Measurements from ENCODE around the gene PRICKLE2. TPM values are rescaled to one million over a fixed set of nuclear protein-coding genes. Genes with fewer than 3 reads are reported as not detected.

Gene PRICKLE2
- total RNA-seq, 1 experiment from 2014 or later: 3.2 TPM

- Histone ChIP-seq H4K8ac (replicated peaks; ENCODE audit: insufficient read length, low read depth, low read length) (no peak overlapping the region), H3K56ac (ENCODE audit: insufficient read length, low read depth, low read length) (no peak overlapping the region), H3K79me1 (ENCODE audit: insufficient read depth, low read depth, low read length, poor library complexity, severe bottlenecking) (no peaks in the 10 kb centered on the region), H4K5ac (ENCODE audit: insufficient read length, low read depth, low read length) (no peak overlapping the region), H2BK15ac (ENCODE audit: low read depth, low read length) (no peak overlapping the region), H2AK5ac (ENCODE audit: insufficient read length, low read length) (no peak overlapping the region), H2BK120ac (ENCODE audit: low read depth, low read length, poor library complexity, severe bottlenecking) (no peak overlapping the region), H3K18ac (ENCODE audit: insufficient read length, low read depth, low read length) (no peak overlapping the region), H2BK20ac (ENCODE audit: low read depth, low read length, poor library complexity, severe bottlenecking) (no peak overlapping the region), H3K4ac (ENCODE audit: low read depth, low read length) (no peak overlapping the region), H3K9ac (ENCODE audit: extremely low read depth, insufficient read length, low read length) (no peak overlapping the region), H2BK12ac (ENCODE audit: insufficient read length, low read depth, low read length) (no peak overlapping the region), H3K4me2 (ENCODE audit: insufficient read depth, insufficient read length, low read length) (no peak overlapping the region), H3K79me2 (ENCODE audit: insufficient read depth, low read length) (no peaks in the 10 kb centered on the region), H4K91ac (ENCODE audit: insufficient read length, low read depth, low read length) (no peak overlapping the region), H2BK5ac (ENCODE audit: insufficient read length, low read length) (no peak overlapping the region), H3K27ac (ENCODE audit: insufficient read length, low read depth, low read length) (no peak overlapping the region), H3K23me2 (ENCODE audit: insufficient read length, low read depth, low read length, poor library complexity, severe bottlenecking) (no peaks in the 10 kb centered on the region), H3K4me1 (ENCODE audit: insufficient read depth, low read length) (no peaks in the 10 kb centered on the region), H4K20me1 (ENCODE audit: control insufficient read depth, insufficient read depth, insufficient read length) (no peaks in the 10 kb centered on the region), H3K14ac (ENCODE audit: insufficient read depth, low read length) (no peak overlapping the region), H3K27me3 (ENCODE audit: insufficient read depth, low read length) (no peaks in the 10 kb centered on the region), H3K23ac (ENCODE audit: insufficient read length, low read depth, low read length) (no peak overlapping the region), H3T11ph (ENCODE audit: low read length) (no peak overlapping the region), H3K9me3 (ENCODE audit: control insufficient read depth, low read depth, low read length) (no peaks in the 10 kb centered on the region), H2AFZ (ENCODE audit: low read length) (no peak overlapping the region)
- no CpG with 5 or more reads among the region's 4 CpGs for WGBS (ENCODE audit: extremely low coverage, insufficient read length, low lambda C conversion rate)
- H3K4me1 Mint-ChIP-seq: peaks cover 25 to 27% of the 10 kb centered on the region in 2 experiments
- no peak for DNase-seq
- TF ChIP-seq CTCF (conservative IDR thresholded peaks at IDR 0.05): no peak
- no peak overlapping the region for H3K4me3 Mint-ChIP-seq
- no peaks in the 10 kb centered on the region for H3K27me3 Mint-ChIP-seq (ENCODE audit: low read depth)
- H3K9me3 Mint-ChIP-seq: no peaks in the 10 kb centered on the region
- no peak overlapping the region; a peak in 1 of 7 replicates for H3K27ac Mint-ChIP-seq
- H3K36me3 Mint-ChIP-seq (ENCODE audit: insufficient read depth in 1 of 3, low read depth in 3 of 3): peaks cover 0 to 5% (median 0%) of the 10 kb centered on the region in 3 experiments; a peak in 2 of 7 replicates
Measured at GRCh38 chr3:64129106-64129505, 96.2 kb downstream of the PRICKLE2 start.
